GM20000 (cell line): ENCODE data around the gene PAN2.

ENCODE experiments used
- DNase-seq: peaks from one replicate; pipeline ENCODE4 v3.0.0; 2012; ENCODE audit warnings: low spot score
- TF ChIP-seq, protein P1 (sequence below): IDR thresholded peaks from 2 replicates; pipeline ENCODE4 v1.5.1; 2012; ENCODE audit warnings: mild to moderate bottlenecking, control low read depth; ENCODE audit errors: extremely low read depth, missing control alignments

The PAN2 gene

DNA sequence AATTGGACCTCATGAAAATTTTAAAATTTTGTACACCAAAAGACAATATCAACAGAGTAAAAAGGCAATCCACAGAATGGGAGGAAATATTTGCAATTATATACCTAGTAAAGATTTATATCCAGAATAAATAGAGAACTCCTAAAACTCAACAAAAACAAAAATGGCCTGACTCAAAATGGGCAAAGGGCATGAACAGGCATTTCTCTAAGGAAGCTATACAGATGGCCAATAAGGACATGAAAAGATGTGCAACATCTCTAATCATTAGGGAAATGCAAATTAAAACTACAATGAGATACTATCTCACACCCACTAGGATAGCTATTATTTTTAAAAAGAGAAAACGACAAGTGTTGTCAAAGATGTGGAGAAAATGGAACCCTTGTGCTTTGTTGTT lies 39.7 kb upstream of the PAN2 start:
- TF ChIP-seq, protein P1, sequence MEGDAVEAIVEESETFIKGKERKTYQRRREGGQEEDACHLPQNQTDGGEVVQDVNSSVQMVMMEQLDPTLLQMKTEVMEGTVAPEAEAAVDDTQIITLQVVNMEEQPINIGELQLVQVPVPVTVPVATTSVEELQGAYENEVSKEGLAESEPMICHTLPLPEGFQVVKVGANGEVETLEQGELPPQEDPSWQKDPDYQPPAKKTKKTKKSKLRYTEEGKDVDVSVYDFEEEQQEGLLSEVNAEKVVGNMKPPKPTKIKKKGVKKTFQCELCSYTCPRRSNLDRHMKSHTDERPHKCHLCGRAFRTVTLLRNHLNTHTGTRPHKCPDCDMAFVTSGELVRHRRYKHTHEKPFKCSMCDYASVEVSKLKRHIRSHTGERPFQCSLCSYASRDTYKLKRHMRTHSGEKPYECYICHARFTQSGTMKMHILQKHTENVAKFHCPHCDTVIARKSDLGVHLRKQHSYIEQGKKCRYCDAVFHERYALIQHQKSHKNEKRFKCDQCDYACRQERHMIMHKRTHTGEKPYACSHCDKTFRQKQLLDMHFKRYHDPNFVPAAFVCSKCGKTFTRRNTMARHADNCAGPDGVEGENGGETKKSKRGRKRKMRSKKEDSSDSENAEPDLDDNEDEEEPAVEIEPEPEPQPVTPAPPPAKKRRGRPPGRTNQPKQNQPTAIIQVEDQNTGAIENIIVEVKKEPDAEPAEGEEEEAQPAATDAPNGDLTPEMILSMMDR, result no peak
- DNase-seq, result no peak

DNA sequence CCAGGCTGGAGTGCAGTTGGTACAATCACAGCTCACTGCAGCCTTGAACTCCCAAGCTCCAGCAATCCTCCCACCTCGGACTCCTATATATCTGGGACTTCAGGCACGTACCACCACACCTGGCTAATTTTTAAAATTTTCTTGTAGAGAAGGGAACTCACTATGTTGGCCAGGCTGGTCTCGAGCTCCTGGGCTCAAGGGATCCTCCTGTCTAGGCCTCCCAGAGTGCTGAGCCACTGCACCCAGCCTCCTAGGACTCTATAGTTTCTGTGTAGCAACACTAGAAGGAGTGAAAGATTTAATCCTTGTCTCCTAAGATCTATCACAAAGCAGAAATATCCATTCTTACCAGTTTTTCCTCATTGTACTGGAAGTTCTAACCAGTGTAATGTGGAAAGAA lies 33.1 kb upstream of the PAN2 start:
- DNase-seq, result no peak
- TF ChIP-seq, protein P1, result no peak

DNA sequence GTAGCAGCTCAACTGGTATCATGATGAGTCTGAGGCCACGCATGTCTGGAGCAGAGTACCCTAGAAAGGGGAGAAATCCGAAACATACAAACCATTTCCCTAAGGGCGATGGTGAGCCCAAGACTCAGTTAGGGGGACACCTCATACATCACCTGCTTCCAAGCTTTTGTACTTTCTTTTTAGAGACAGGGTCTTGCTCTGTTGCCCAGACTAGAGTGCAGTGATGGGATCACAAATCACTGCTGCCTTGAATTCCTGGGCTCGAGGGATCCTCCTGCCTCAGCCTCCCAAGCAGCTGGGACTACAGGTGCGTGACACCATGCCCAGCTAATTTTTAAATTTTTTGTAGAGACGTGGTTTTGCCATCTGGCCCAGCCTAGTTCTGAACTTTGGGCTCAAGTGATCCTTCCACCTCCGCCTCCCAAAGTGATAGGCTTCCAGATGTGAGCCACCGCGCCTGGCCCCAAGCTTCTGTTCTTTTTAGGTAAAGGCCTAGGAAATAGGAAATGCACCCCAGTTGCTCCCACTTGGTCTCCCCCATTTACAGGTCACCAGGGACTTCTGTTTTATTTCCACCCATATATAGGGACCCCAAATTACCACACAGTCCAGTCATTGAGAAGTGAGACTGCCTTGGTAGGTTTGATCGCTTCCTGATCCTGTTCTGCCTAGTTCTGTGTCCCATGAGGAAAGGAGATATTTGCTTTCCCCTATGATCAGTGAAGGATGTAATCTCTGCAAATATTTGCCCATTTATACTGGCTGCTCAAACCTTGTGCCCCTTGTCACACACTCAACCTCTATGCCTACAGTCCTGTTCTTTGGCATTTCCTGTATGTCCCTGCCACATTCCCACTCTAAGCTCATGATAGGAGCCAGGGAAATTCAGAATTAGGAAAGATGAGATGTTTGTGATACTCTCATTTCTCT lies 28.6 kb upstream of the PAN2 start, which contains the start of gene APOF:
Gene APOF, minus strand, starts transcription at position 728 of the 930 bp plus-strand sequence. Its CDS starts 112 bp downstream, at position 616.
- TF ChIP-seq, protein P1, result no peak
- no peak for DNase-seq

DNA sequence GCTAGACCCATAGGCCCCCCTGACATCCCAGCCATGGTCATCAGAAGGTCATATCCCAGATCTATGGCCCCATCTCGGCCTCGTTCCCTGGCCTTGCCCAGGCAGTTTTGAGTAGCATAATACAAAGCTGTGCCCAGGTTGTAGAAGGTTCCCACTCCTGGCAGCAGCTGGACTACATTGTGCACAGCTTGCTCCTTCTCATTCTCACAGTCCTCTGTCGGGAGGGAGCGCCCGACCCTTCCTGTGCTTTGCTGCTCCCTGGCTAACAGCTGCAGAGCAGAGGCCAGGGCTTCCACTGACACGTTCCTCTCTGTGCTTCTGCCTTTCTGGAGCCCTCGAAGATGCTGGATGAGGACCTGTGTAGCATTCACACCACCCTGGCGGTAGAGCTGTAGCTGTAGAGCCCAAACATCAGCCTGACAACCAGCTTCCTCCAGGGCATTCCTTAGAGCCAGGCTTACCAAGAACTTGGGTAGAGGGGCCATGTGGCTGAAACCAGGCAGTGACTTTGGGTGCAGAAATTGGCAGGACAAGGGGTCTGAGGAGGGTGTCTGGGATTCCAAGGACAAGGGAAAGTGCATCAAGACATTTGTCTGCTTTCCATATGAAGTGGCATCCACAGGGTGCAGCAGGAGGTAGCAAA lies 27.8 kb upstream of the PAN2 start:
- TF ChIP-seq, protein P1, result no peak
- no peak for DNase-seq

DNA sequence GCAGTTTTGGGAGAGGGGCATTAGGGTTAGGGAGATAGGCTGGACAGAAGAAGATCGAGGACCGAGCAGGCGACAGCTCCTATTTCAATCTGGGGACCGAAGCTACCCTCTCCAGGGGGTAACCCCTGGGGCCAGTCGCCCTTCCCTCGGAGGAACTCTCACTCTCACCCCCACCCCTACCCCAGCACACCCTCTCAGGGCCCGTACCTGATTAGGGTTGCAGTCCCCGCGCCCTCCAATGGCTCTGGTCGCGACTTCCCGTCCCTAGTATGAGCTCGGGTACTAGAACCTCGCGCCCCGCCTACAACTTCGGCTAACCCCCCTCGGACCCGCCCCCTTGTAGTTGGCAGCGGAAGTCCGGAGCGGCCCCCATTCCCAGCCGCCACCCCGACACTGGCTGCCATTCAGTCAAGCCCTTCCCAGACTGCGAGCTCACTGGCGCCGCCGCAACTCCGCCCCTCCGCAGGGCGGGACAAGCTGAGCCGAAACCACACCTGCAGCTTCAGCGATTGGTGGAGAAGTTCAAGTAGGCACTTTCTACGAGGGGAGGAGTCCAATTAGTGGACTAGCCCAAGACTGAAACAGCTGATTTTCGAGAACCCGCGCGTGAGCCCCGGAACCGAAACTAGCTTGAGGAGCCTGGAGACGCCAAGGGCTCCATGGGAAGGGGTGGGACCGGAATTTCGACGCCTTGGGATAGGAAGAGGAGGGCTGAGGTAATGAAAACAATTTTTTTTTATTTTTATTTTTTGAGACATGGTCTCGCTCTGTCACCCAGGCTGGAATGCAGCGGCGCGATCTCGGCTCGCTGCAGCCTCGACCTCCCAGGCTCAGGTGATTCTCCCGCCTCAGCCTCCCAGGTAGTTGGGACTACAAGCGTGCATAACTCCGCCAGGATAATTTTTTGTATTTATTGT lies 26.3 kb upstream of the PAN2 start, which contains the start of gene STAT2:
Gene STAT2, minus strand, starts transcription at position 257 of the 917 bp plus-strand sequence. CDS start 3,536 bp downstream, outside the sequence.
- DNase-seq, result peak; percentile 92
- TF ChIP-seq, protein P1, result no peak

DNA sequence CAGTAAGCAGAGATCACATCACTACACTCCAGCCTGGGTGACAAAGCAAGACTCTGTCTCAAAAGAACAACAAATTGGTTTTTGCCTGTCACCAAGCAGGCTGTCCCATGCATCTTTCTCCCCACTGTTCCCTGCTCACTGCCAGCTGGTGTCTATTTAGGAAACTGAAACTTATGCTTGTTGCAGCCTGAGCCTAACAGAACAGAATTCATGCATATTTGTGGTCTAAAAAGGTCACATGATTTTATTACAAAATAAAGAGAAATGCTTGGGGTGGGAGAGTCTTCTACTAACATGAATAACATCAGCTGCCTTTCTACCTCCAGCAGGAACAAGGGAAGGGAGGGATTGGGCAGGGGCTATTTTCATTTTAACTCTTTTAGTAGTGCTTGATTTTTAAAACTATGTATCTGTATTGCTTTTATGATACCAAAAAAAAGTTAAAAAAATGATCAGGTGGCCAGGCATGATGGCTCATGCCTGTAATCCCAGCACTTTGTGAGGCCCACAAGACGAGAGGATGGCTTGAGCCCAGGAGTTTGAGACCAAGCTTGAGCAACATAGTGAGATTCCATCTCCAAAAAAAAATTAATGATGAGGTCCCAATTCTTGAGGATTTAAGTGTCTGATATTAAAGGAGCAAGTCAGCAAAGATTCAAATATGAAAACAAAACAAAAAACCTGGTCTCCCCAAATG lies 25.2 kb upstream of the PAN2 start:
- no peak for DNase-seq
- TF ChIP-seq, protein P1, result no peak
